SKM-1 (cell line): ENCODE data around the gene AGAP1.

Experiments used
- DNase-seq: peaks from one replicate; lab custom pipeline; 2025; ENCODE audit not compliant: unreplicated experiment; lab: John Stamatoyannopoulos, UW

Gene AGAP1

GRCh38 chr2:235952714-235953113, 458.9 kb downstream of the AGAP1 start:
- no peak for DNase-seq

GRCh38 chr2:235954281-235954680, 460.4 kb downstream of the AGAP1 start:
- DNase-seq, result no peak

GRCh38 chr2:235954888-235955480, 461.1 kb downstream of the AGAP1 start:
- DNase-seq, result no peak

- no peak for DNase-seq
Measured at GRCh38 chr2:235955664-235956063, 461.8 kb downstream of the AGAP1 start.

- DNase-seq, result no peak
Measured at GRCh38 chr2:235956281-235956970, 462.6 kb downstream of the AGAP1 start.

- no peak for DNase-seq
Measured at GRCh38 chr2:235957251-235957650, 463.4 kb downstream of the AGAP1 start.

DNA sequence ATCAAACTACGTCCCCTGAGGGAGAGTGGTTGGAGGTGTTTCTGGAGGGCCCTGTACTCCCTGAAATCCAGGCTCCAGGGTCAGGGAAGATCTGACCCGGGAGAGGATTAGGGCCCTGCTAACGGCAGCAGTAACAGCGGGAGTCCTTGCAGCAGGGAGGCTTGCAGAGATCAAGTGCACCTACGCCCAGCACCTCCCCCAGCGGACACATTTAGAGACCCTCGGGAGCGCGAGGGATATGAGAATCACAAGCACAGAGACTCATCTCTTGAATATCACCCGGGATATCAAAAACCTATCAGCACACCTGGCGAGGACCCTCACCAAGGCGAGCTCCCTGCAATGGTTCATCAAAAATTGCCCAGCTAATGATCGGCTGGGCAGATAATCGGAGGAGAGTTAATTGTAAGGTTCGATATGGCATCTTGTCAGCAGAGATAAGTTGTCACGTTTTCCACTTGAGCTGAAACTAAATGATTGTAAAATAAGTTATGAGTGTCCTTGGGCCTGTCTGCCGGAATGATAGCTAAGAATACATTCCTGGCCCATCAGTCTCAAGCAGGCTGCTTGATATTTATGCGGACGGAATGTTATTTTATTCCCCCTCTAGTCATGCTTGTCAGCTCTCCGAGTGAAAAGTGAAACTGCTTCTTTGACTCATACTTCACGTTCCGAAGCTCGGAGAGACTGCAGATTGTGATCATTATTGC, 464.5 kb downstream of the AGAP1 start:
- DNase-seq, result no peak

- no peak for DNase-seq
Measured at GRCh38 chr2:235958931-235959410, 465.1 kb downstream of the AGAP1 start.

GRCh38 chr2:235960011-235960715, 466.3 kb downstream of the AGAP1 start:
- DNase-seq, result no peak

- no peak for DNase-seq
Measured at GRCh38 chr2:235960716-235961640, 467.1 kb downstream of the AGAP1 start.

DNA sequence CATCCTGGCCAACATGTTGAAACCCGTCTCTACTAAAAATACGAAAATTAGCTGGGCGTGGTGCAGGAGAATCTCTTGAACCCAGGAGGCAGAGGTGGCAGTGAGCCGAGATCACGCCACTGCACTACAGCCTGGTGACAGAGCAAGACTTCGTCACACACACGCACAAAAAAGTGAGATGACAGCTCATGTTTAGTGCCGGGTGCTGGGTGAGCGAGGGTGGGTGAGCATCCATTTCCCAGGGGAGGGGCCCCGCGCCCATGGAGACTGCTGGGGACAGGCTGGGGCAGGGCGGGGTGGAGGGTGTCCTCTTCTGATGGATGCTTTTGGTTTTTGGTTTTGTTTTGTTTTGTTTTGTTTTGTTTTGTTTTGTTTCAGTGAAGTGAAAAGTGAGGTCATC, 467.9 kb downstream of the AGAP1 start:
- DNase-seq, result no peak

DNA sequence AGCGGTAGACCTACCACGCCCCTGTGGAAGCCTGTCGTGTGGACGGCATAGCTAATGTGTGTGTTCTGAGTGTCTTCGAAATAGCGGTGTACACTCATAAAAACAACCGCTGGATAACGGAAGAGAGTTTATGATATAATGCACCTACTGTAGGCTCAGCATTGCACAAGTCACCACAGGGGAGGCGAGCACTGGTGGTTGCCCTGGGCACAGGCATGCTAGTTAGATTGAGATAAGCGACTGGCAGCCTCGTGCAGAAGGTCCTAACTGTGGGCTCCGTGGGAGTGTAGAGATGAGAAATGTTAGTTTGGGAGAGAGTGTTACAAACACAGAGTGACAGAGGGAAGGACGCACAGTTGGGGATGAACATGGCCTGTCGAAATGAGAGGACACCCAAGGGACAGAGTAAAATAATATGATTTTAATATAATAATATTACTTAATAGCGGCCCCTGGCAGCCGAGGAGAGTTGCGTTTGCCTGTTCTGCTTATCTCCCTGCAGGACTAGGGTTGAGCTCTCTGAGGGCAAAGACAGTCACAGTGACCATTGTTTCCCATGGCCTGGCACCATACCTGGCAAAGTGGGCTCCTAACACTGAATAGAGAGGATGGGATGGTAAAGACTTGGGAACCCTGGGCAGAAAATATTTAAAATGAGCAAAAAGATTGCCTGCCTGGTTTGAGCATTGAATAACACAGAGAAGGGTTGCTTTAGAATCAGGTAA, 470.2 kb downstream of the AGAP1 start:
- DNase-seq, result no peak

DNA sequence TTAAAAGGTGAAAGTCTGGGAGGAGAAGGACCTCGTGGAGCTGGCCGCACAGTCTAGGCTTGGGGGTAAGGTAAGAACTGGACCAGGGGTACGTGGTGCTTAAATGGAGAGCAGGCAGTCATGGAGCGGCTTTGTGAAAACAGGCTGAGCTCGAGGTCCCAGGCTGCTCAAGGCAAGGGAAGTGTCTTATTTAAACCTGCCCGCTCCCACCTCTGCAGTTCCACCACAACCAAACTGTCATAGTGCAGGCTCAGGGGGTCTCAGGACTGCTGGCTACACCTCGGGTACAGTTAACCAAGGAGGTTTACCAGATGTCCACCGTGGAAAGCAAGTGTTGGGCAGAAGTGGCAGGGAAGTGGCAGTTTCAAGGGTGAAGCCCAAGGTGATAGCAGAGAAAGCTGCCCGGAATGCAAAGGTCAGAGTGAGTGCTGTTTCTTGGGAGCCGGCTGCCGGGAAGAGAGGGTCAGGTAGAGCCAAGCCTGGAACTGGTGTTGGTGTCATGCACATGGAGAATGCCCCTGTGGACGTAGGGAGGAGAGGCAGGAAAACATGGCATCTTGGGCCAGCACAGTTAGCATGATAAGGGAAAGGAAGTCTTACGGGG, 471.0 kb downstream of the AGAP1 start:
- DNase-seq, result no peak

- DNase-seq, result no peak
Measured at GRCh38 chr2:235966396-235966795, 472.6 kb downstream of the AGAP1 start.

GRCh38 chr2:235966932-235967757, 473.3 kb downstream of the AGAP1 start:
- DNase-seq, result no peak

DNA sequence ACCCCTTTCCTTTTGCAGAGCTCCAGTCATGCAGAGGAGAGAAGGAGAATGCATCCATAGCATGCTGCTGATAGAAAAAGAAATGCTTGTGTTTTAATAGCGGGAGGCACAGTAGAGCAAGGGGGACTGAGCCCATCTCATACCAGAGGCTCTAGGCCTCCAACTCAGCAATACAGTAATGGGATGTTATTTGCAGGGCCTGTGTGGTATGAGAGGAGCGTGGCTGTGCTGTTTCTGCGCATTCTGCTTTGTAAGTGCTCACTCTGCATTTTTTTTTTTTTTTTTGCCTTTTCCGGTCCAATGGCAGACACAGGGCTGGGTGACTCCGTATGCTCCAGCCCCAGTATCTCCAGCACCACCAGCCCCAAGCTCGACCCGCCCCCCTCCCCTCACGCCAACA, 474.3 kb downstream of the AGAP1 start:
- no peak for DNase-seq

DNA sequence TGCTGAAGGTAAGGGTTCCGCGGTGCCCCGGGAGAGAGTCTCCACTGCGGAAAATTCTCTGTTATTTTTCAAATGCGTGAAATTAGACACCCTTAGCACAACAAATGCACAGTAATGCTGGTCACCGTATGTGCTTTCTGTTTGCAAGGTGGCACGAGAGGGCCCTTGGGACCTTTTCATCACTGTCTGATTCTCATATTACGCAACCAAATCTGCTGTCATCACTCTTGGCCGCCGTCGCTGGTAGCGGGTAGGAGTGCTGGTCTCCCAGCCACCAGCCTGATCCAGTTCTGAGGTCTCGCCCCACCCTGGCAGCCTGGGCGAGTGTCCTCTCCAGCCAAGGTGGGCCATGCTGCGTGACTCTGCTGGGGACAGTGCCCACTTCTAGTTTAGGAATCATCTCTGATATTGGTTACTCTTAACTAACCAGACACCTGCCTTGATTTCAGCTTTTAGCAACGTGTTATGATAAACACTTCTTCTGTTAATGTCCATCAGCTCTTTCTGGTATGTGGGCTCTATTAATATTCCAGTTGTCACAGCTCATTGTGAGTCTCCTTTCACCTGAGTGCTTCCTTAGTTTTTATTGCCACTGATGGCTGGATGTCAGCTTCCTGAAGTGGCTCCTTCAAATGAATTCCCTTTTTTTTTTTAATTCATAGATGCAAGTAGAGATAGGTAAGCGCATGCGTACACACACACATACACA, 474.9 kb downstream of the AGAP1 start:
- DNase-seq, result no peak
